Lower lobe of right lung (tissue), 2 donors: ENCODE data around the gene NEXMIF. TPM values are rescaled to one million over a fixed set of nuclear protein-coding genes. Genes with fewer than 3 reads are reported as not detected.
"Not testable (repeated sequence)": the region's sequence is repeated elsewhere in the genome, so short reads cannot be mapped to it uniquely, and the experiment has no call there.

Source experiments
- ATAC-seq, 2 donors: fragments of 200-7000 bp; cut with Tn5 transposase; one replicate each; pipeline ENCODE4 v1.9.1; 2020 to 2022; ENCODE audit warnings: mild to moderate bottlenecking in 2 of 2, moderate library complexity in 2 of 2
- DNase-seq: peaks from one replicate; pipeline ENCODE4 v3.0.0-alpha.2; 2020
- H3K27ac ChIP-seq: fragments of 200-600 bp; one replicate; pipeline ENCODE4 v1.8.0; 2022
- H3K27me3 ChIP-seq: fragments of 200-600 bp; one replicate; pipeline ENCODE4 v1.8.0; 2022; ENCODE audit warnings: low read depth
- H3K36me3 ChIP-seq: fragments of 200-600 bp; one replicate; pipeline ENCODE4 v1.8.0; 2022; ENCODE audit warnings: mild to moderate bottlenecking
- H3K4me1 ChIP-seq: fragments of 200-600 bp; one replicate; pipeline ENCODE4 v1.8.0; 2022
- H3K4me3 ChIP-seq: fragments of 200-600 bp; one replicate; pipeline ENCODE4 v1.8.0; 2022; ENCODE audit warnings: mild to moderate bottlenecking
- H3K9me3 ChIP-seq: fragments of 200-600 bp; one replicate; pipeline ENCODE4 v1.8.0; 2022
- CTCF ChIP-seq: fragments of 200-600 bp; IDR thresholded peaks from one replicate; pipeline ENCODE4 v1.8.0; 2022; ENCODE audit warnings: antibody characterized with exemption, mild to moderate bottlenecking
- intact Hi-C: fragments of 100-400 bp; cut with DNase I; formaldehyde crosslinking; loops from one replicate; pipeline ENCODE4 v1.11.0; 2022
- total RNA-seq: library from RNA; stranded (reverse); fragmentation: NEBNext Ultra II Directional; extraction: Animal tissue kit (Norgen Biotek cat#: 25700); gene quantifications from one replicate; pipeline ENCODE4 v1.2.1, GENCODE V29; 2021
- donor health status: DM: no; HTN: yes; CAD: no; lungs with severe emphysema.

Gene NEXMIF
- total RNA-seq, 1 donor from 2014 or later = 0.74 TPM

- no peak for ATAC-seq
Observed at GRCh38 chrX:74835566-74835965, 89.7 kb downstream of the NEXMIF start.

GRCh38 chrX:74819797-74820196, 105.5 kb downstream of the NEXMIF start:
- H3K36me3 ChIP-seq, H3K4me3 ChIP-seq, H3K9me3 ChIP-seq, intact Hi-C loops, DNase-seq, H3K27me3 ChIP-seq, ATAC-seq, H3K27ac ChIP-seq, H3K4me1 ChIP-seq: not testable (repeated sequence)

More at GRCh38 chrX:74835566-74835965, 89.7 kb downstream of the NEXMIF start:
- TF ChIP-seq CTCF = no peak
- H3K4me3 ChIP-seq = no peak overlapping the region
- no peak overlapping the region for H3K27ac ChIP-seq
- H3K4me1 ChIP-seq = no peaks in the 10 kb centered on the region
- H3K9me3 ChIP-seq = no peaks in the 10 kb centered on the region
- intact Hi-C loops = no loop called here
- H3K27me3 ChIP-seq = no peaks in the 10 kb centered on the region
- no peaks in the 10 kb centered on the region for H3K36me3 ChIP-seq
- DNase-seq = no peak

- no peaks in the 10 kb centered on the region for H3K36me3 ChIP-seq
- TF ChIP-seq CTCF = no peak
- H3K4me3 ChIP-seq = no peak overlapping the region
- ATAC-seq (no peak), DNase-seq (no peak)
- intact Hi-C loops = no loop called here
- no peaks in the 10 kb centered on the region for H3K27me3 ChIP-seq
- H3K27ac ChIP-seq = no peak overlapping the region
- no peaks in the 10 kb centered on the region for H3K4me1 ChIP-seq
- H3K9me3 ChIP-seq = no peaks in the 10 kb centered on the region
Observed at GRCh38 chrX:74814681-74815080, 110.6 kb downstream of the NEXMIF start.

GRCh38 chrX:74804574-74804973, 120.7 kb downstream of the NEXMIF start:
- Histone ChIP-seq H3K4me1 (no peaks in the 10 kb centered on the region), H3K36me3 (no peaks in the 10 kb centered on the region), H3K27me3 (no peaks in the 10 kb centered on the region), H3K27ac (no peak overlapping the region), H3K9me3 (no peaks in the 10 kb centered on the region), H3K4me3 (no peak overlapping the region)
- no peak for ATAC-seq
- DNase-seq = no peak
- intact Hi-C loops = no loop called here
- no peak for TF ChIP-seq CTCF

- intact Hi-C loops = no loop called here
- no peak for TF ChIP-seq CTCF
- no peaks in the 10 kb centered on the region for H3K27me3 ChIP-seq
- no peaks in the 10 kb centered on the region for H3K9me3 ChIP-seq
- H3K4me1 ChIP-seq = no peaks in the 10 kb centered on the region
- DNase-seq (no peak), ATAC-seq (no peak)
- no peaks in the 10 kb centered on the region for H3K36me3 ChIP-seq
- no peak overlapping the region for H3K27ac ChIP-seq
- no peak overlapping the region for H3K4me3 ChIP-seq
Observed at GRCh38 chrX:74800062-74800461, 125.2 kb downstream of the NEXMIF start.

GRCh38 chrX:74797338-74797887, 127.8 kb downstream of the NEXMIF start:
- intact Hi-C loops = no loop called here
- Histone ChIP-seq H3K36me3 (no peaks in the 10 kb centered on the region), H3K4me1 (no peaks in the 10 kb centered on the region), H3K9me3 (no peaks in the 10 kb centered on the region), H3K27me3 (no peaks in the 10 kb centered on the region), H3K4me3 (no peak overlapping the region), H3K27ac (no peak overlapping the region)
- ATAC-seq (no peak), DNase-seq (no peak)
- no peak for TF ChIP-seq CTCF
